ENCODE data around the gene SNX25.

Gene SNX25

DNA sequence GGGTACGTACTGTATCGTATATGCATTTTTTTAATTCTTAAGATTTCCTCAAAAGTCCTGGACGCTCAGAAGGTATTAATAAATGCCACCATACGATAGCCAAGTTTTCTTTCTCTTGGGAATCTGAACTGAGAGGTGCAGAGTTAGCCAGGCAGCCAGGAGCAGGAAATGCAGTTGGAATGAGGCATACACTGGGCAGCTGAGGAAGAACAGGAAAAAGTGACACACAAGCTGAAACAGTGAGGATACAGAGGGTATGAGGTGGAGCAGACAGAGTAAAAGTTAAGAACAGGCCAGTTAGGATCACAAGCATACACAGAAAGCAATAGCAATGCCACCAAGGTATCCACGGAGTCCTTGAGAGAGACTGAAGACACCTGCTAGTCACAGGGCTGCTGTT, 203.0 kb downstream of the SNX25 start:
- Mint-ChIP-seq H3K4me3 (no peak overlapping the region), H3K27me3 (no peaks in the 10 kb centered on the region), H3K9me3 (no peaks in the 10 kb centered on the region), H3K27ac (no peak overlapping the region), H3K36me3 (ENCODE audit: low read depth) (peaks cover 40% of the 10 kb centered on the region), H3K4me1 (ENCODE audit: low read depth) (no peaks in the 10 kb centered on the region)

Data from stimulated activated naive CD8-positive, alpha-beta T cell treated with anti-CD3 and anti-CD28 coated beads, Interleukin-15, Interleukin-2, amounts not matched to agents 100 ng/mL and 50 ng/mL, for 24 hours (primary cell).